ENCODE data around the gene WDR86. TPM values are rescaled to one million over a fixed set of nuclear protein-coding genes. Genes with fewer than 3 reads are reported as not detected.

Gene WDR86
- total RNA-seq, 4 donors from 2014 or later = 8.3 to 51.2 (median 15.6) TPM

DNA sequence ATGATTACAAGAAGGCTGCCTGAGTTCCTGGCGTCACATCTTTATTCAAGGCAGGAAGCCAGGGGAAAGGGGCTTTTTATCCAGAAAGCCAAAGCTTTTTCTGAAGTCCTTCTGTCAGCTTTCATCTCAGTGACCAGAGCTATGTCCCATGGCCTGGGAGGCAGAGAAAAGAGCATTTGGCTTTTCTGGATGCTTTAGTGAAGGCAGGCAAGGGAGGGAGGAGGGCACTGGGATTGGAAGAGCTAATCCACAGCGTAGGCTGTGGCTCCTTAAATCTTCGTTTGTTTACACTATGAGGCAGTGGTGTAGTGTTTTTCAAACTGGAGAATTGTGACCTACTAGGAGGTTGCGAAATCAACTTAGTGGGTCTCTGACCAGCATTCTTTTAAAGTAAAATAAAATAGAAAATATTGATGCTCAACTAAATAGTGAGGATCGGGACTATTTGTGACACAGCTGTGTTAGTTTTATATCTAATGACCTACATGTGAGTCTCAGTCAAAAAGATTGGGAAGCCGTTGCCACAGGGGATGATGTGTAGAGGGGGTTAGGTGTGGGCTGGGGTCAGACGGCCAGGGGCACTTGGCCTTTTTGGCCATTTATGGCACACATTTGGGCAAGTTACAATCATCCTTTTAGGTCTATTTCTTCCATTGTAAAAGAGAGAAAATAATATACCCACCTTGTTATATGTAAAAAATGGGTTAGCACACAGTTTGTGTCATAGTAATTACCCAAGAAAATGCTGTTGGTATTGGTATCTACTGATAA is 16.0 kb upstream of the WDR86 start:
- TF ChIP-seq CTCF (IDR thresholded peaks at IDR 0.05; ENCODE audit: low read depth) = no peak

- no peak for TF ChIP-seq CTCF (IDR thresholded peaks at IDR 0.05; ENCODE audit: low read depth)
Observed at GRCh38 chr7:151424799-151425198, 15.0 kb upstream of the WDR86 start.

- TF ChIP-seq CTCF (IDR thresholded peaks at IDR 0.05; ENCODE audit: low read depth) = no peak
Observed at GRCh38 chr7:151423936-151424335, 14.1 kb upstream of the WDR86 start.

DNA sequence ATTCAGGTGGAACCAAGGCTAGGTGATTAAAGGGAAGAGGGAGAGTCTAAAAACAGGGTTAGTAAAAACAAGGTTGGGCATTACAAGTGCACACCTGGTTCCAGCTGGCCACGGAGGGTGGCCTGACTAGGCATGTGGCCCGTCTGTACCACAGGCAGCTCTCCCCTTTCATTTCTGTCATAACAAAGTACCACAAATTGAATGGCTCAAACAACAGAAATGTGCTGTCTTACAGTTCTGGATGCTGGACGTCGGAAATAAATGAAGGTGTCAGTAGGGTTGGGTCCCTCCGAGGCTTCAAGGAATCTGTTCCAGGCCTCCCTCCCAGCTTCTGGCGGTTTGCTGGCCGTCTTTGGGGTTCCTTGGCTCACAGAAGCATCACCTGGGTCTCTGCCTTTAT is 13.4 kb upstream of the WDR86 start:
- TF ChIP-seq CTCF (IDR thresholded peaks at IDR 0.05; ENCODE audit: low read depth) = no peak

GRCh38 chr7:151422212-151422611 is 12.4 kb upstream of the WDR86 start:
- no peak for TF ChIP-seq CTCF (IDR thresholded peaks at IDR 0.05; ENCODE audit: low read depth)

GRCh38 chr7:151420144-151420543 is 10.3 kb upstream of the WDR86 start:
- TF ChIP-seq CTCF (IDR thresholded peaks at IDR 0.05; ENCODE audit: low read depth) = no peak

DNA sequence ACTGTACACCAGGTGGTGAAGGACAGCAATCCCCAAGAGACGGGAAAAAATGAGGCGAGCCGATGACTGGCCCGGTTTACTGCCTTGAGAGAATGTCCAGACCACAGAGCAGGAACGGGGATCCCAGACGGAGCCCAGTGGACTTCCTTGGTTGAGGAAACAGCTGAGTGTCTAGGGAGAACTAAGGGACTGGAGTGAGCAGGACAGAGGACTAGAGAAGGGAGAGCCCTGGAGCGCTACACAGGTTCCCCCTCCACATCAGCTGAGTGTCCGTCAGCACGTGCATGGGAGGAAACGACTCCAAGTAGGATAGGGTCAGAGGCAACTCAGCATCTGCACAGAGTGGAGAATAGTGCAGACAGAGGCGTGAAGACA is 7.1 kb upstream of the WDR86 start:
- no peak for TF ChIP-seq CTCF (IDR thresholded peaks at IDR 0.05; ENCODE audit: low read depth)

All from subcutaneous adipose tissue (tissue), 4 donors.